Tibial nerve (tissue), 4 donors: Measurements from ENCODE around the gene ACOXL. TPM values are rescaled to one million over a fixed set of nuclear protein-coding genes. Genes with fewer than 3 reads are reported as not detected.
A peak's percentile ranks its signal among the peaks of the same experiment; 100 is the strongest.

Experiments used
- DNase-seq, 2 donors: peaks; one replicate each; pipeline ENCODE4 v3.0.0-alpha.2; 2019; ENCODE audit warnings: low spot score in 2 of 2
- H3K27ac ChIP-seq, 4 donors: fragments of 200-600 bp; sonication (generic) in 3 of 4; one replicate each; pipeline ENCODE4 v1.5.1; 2017 to 2019; ENCODE audit warnings: mild to moderate bottlenecking in 1 of 4
- H3K27me3 ChIP-seq, 2 donors: fragments of 200-600 bp; sonication (generic) in 1 of 2; one replicate each; pipeline versions ENCODE4 v1.5.1 to v1.6.0; 2017 to 2019
- H3K36me3 ChIP-seq, 3 donors: fragments of 200-600 bp; sonication (generic); one replicate each; pipeline ENCODE4 v1.5.1; 2018 to 2019
- H3K4me1 ChIP-seq, 4 donors: fragments of 200-600 bp; sonication (generic) in 3 of 4; one replicate each; pipeline ENCODE4 v1.5.1; 2017 to 2019
- H3K4me3 ChIP-seq, 4 donors: fragments of 200-600 bp; sonication (generic) in 3 of 4; one replicate each; pipeline ENCODE4 v1.5.1; 2017 to 2019; ENCODE audit warnings: mild to moderate bottlenecking in 1 of 4, moderate library complexity in 1 of 4
- H3K9me3 ChIP-seq, 4 donors: fragments of 200-600 bp; sonication (generic) in 3 of 4; one replicate each; pipeline ENCODE4 v1.5.1; 2017 to 2019
- EP300 ChIP-seq, 2 donors: sonication (generic); formaldehyde crosslinking; IDR thresholded peaks; one replicate each; pipeline ENCODE4 v1.6.1; 2017; ENCODE audit warnings: antibody characterized with exemption in 2 of 2, mild to moderate bottlenecking in 1 of 2
- POLR2A ChIP-seq, 2 donors: fragments of 450-650 bp; IDR thresholded peaks; one replicate each; pipeline ENCODE4 v1.6.1; 2017; ENCODE audit warnings: antibody characterized with exemption in 2 of 2, mild to moderate bottlenecking in 2 of 2, moderate library complexity in 2 of 2
- WGBS, 2 donors: methylation state at CpG; one replicate each; pipeline ENCODE4 v1.1.5; 2018; 5-methylcytosine and 5-hydroxymethylcytosine counted together
- total RNA-seq, 4 donors: library from RNA; depleted of rRNA; stranded (reverse); fragments of >200 nt; gene quantifications; one replicate each; pipeline ENCODE4 v1.1.0, GENCODE V29; 2016
- TF ChIP-seq, protein P1 (sequence below), 5 experiments: fragments of 200-600 bp in 3 of 5; fragments of 450-650 bp in 2 of 5; sonication (generic) in 3 of 5; IDR thresholded peaks; one replicate each; pipeline ENCODE4 v1.5.1; 2016 to 2019; ENCODE audit warnings: antibody characterized with exemption in 5 of 5, mild to moderate bottlenecking in 3 of 5, moderate library complexity in 2 of 5

The ACOXL gene
- total RNA-seq, 4 donors from 2014 or later = 0.30 TPM; not detected in 3

DNA sequence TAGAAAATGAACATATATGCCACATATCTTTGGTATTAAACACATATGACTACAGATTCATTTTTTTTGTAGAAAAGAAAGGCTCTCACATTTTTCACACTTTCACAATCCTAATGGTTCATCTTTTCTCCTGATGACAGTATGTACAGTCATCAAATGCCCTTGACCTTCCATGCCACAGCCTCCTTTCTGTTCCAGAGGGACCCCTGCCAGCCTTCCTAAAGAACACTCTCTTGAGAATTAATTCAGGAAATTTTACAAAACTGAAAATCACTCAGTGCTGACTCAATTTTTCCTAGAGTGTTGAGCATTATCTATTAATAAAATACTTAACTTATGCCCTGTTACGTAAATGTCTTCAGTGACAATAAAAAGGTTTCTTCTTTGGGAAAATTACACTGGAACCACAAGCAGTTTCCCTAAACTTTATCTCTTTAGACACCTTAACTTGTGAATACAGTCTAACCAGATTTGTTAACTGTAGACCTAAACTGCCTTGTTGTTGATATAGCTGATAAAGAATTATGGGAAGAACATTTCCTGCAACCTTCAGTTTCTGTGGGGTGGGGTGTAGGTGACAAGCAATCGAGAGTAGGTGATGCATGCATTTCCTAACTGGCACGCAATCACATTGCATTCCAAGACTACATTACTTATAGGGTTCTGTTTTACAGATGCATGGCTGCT is 15.3 kb upstream of the ACOXL start:
- Histone ChIP-seq H3K27me3 (no peaks in the 10 kb centered on the region), H3K27ac (no peak overlapping the region), H3K4me3 (no peak overlapping the region), H3K36me3 (no peaks in the 10 kb centered on the region), H3K4me1 (peaks cover 0 to 24% (median 8%) of the 10 kb centered on the region in 4 donors), H3K9me3 (no peaks in the 10 kb centered on the region)
- no peak for DNase-seq
- WGBS, 2 donors = 53 to 54% methylated on average over 3 of the region's 3 CpGs
- TF ChIP-seq EP300 (IDR thresholded peaks at IDR 0.05) = no peak
- TF ChIP-seq, protein P1, sequence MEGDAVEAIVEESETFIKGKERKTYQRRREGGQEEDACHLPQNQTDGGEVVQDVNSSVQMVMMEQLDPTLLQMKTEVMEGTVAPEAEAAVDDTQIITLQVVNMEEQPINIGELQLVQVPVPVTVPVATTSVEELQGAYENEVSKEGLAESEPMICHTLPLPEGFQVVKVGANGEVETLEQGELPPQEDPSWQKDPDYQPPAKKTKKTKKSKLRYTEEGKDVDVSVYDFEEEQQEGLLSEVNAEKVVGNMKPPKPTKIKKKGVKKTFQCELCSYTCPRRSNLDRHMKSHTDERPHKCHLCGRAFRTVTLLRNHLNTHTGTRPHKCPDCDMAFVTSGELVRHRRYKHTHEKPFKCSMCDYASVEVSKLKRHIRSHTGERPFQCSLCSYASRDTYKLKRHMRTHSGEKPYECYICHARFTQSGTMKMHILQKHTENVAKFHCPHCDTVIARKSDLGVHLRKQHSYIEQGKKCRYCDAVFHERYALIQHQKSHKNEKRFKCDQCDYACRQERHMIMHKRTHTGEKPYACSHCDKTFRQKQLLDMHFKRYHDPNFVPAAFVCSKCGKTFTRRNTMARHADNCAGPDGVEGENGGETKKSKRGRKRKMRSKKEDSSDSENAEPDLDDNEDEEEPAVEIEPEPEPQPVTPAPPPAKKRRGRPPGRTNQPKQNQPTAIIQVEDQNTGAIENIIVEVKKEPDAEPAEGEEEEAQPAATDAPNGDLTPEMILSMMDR (IDR thresholded peaks at IDR 0.05) = no peak
- TF ChIP-seq POLR2A (IDR thresholded peaks at IDR 0.05) = no peak

DNA sequence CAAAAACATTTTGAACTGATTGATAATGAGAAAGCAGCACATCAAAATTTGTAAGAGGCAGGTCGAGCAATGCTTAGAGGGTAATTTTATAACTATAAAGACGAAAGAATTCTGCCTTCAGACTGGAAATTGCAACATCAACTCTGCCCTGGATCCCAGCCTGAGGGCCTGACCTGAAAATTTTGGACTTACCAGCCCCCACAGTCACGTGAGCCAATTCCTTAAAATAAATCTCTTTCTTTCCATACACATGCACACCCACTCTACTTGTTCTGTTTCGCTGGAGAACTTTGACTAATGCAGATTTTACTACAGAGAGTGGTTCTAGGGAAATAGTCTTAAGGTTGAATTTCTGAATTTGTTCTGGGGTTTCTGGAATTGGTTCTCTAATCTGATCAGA is 14.6 kb upstream of the ACOXL start:
- no peak for TF ChIP-seq POLR2A (IDR thresholded peaks at IDR 0.05)
- no peak for TF ChIP-seq EP300 (IDR thresholded peaks at IDR 0.05)
- TF ChIP-seq, protein P1 (IDR thresholded peaks at IDR 0.05) = no peak
- Histone ChIP-seq H3K27ac (no peak overlapping the region), H3K4me1 (peaks cover 0 to 24% (median 8%) of the 10 kb centered on the region in 4 donors), H3K4me3 (no peak overlapping the region), H3K36me3 (no peaks in the 10 kb centered on the region), H3K9me3 (no peaks in the 10 kb centered on the region), H3K27me3 (no peaks in the 10 kb centered on the region)
- WGBS, 2 donors = 13 to 14% methylated on average over 4 of the region's 4 CpGs
- peak in 1 of 2 donors; percentile 11 for DNase-seq

DNA sequence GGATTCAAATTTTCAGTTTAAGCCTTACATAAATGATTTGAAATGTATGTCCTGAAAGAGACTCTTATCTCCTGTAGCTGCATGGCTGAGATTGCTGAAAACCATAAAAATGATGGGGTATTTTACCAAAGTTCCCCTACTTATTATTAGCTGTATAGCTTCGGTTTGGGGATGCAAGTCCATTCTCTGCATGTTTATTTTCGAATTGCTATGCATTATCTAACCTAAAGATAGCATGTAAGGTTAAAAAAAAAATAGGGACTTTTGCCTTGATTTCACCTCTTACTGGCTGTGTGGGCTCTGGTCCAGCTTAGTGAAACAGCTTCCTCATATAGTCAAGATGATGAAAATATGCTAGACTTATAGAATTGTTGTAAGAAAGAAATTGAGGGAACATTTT is 14.0 kb upstream of the ACOXL start:
- Histone ChIP-seq H3K4me1 (peaks cover 0 to 24% (median 8%) of the 10 kb centered on the region in 4 donors), H3K27ac (no peak overlapping the region), H3K36me3 (no peaks in the 10 kb centered on the region), H3K27me3 (no peaks in the 10 kb centered on the region), H3K9me3 (no peaks in the 10 kb centered on the region), H3K4me3 (no peak overlapping the region)
- TF ChIP-seq, protein P1 (IDR thresholded peaks at IDR 0.05) = no peak
- TF ChIP-seq EP300 (IDR thresholded peaks at IDR 0.05) (no peak), POLR2A (IDR thresholded peaks at IDR 0.05) (no peak)
- no peak for DNase-seq
- 93 to 96% methylated on average over 2 of the region's 2 CpGs for WGBS, 2 donors

DNA sequence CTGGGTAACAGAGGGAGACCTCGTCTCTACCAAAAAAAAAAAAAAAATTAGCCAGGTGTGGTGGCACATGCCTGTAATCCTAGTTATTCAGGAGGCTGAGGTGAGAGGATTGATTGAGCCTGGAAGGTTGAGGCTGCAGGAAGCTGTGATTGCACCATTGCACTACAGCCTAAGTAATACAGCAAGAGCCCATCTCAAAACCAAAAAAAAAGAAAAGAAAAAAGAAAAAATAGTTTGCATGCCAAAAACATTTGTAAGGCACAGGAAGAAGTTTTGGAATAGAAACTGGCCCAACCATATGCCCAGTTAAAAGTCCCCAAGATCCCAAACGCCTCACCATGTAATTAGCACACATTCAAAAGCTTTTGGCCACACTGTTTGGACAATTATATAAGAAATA is 13.4 kb upstream of the ACOXL start:
- 68 to 74% methylated on average over 2 of the region's 2 CpGs for WGBS, 2 donors
- H3K27me3 ChIP-seq = no peaks in the 10 kb centered on the region
- H3K36me3 ChIP-seq = no peaks in the 10 kb centered on the region
- TF ChIP-seq POLR2A (IDR thresholded peaks at IDR 0.05) = no peak
- TF ChIP-seq EP300 (IDR thresholded peaks at IDR 0.05) = no peak
- TF ChIP-seq, protein P1 (IDR thresholded peaks at IDR 0.05) = no peak
- H3K27ac ChIP-seq = no peak overlapping the region
- no peak for DNase-seq
- H3K9me3 ChIP-seq = no peaks in the 10 kb centered on the region
- peaks cover 0 to 24% (median 8%) of the 10 kb centered on the region in 4 donors for H3K4me1 ChIP-seq
- H3K4me3 ChIP-seq = no peak overlapping the region

DNA sequence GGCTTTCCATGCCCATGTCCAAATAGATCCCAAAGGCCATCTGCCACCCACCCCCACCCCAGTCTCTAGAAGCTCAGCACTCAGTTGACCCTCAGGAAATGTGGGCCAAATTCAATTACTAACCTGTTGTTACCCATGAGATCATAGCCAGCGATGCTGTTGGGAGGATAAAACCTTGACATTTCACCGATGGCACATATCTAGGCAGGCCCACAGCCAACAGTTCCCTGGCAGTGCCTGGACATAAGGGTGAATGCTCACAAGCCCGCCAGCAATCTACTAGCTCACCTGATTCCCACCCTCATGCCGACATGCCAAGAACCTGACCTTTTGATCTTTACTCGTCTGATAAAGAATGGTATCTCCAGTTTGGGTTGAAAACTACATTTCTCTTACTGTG is 11.8 kb upstream of the ACOXL start:
- Histone ChIP-seq H3K27ac (no peak overlapping the region), H3K36me3 (no peaks in the 10 kb centered on the region), H3K27me3 (no peaks in the 10 kb centered on the region), H3K4me3 (no peak overlapping the region), H3K4me1 (peaks cover 0 to 24% (median 8%) of the 10 kb centered on the region in 4 donors), H3K9me3 (no peaks in the 10 kb centered on the region)
- 89 to 91% methylated on average over 5 of the region's 5 CpGs for WGBS, 2 donors
- no peak for TF ChIP-seq EP300 (IDR thresholded peaks at IDR 0.05)
- no peak for TF ChIP-seq POLR2A (IDR thresholded peaks at IDR 0.05)
- TF ChIP-seq, protein P1 (IDR thresholded peaks at IDR 0.05) = no peak
- no peak for DNase-seq
